H1 (cell line): ENCODE data around the gene LBH. TPM values are rescaled to one million over a fixed set of nuclear protein-coding genes. Genes with fewer than 3 reads are reported as not detected.
A peak's percentile ranks its signal among the peaks of the same experiment; 100 is the strongest.

Source experiments
- CBX5 ChIP-seq: fragments of 300-800, 300-1000 bp; sonication (generic); IDR thresholded peaks from 2 replicates; pipeline ENCODE4 v1.7.1; 2016; ENCODE audit warnings: antibody characterized with exemption, low read length, low read depth
- CTCF ChIP-seq, 3 experiments: IDR thresholded peaks; 1 replicate in 2 of 3; 2 replicates in 1 of 3; pipeline versions ENCODE4 v1.5.1 to v1.6.1; 2011; ENCODE audit warnings: low read length in 3 of 3, mild to moderate bottlenecking in 3 of 3, inconsistent platforms in 2 of 3, low read depth in 1 of 3, moderate library complexity in 1 of 3; ENCODE audit not compliant: insufficient read depth in 1 of 3; ENCODE audit errors: control extremely low read depth in 1 of 3
- JUN ChIP-seq: IDR thresholded peaks from 2 replicates; pipeline ENCODE4 v1.6.1; 2011; ENCODE audit warnings: low read depth, mild to moderate bottlenecking, improper control_type of control experiment, low read length
- KDM1A ChIP-seq: fragments of 200-600, 300-600 bp; sonication (generic); IDR thresholded peaks from 2 replicates; pipeline ENCODE4 v1.7.1; 2016; ENCODE audit warnings: mild to moderate bottlenecking, low read length, borderline replicate concordance
- SAP30 ChIP-seq: fragments of 300-600 bp; sonication (generic); IDR thresholded peaks from 2 replicates; pipeline ENCODE4 v1.7.1; 2012; ENCODE audit warnings: low read length, moderate library complexity, mild to moderate bottlenecking, inconsistent platforms; ENCODE audit not compliant: insufficient read depth, insufficient replicate concordance
- SIRT6 ChIP-seq: IDR thresholded peaks from one replicate; pipeline ENCODE4 v1.7.1; 2012; ENCODE audit warnings: low read length, inconsistent platforms
- USF2 ChIP-seq: IDR thresholded peaks from 2 replicates; pipeline ENCODE4 v1.6.1; 2011; ENCODE audit warnings: low read length, improper control_type of control experiment
- YY1 ChIP-seq: IDR thresholded peaks from 2 replicates; pipeline ENCODE4 v1.6.1; 2011; ENCODE audit warnings: low read depth, mild to moderate bottlenecking, low read length
- ZNF274 ChIP-seq: IDR thresholded peaks from 2 replicates; pipeline ENCODE4 v1.7.0; 2012; ENCODE audit warnings: low read length, borderline replicate concordance; ENCODE audit errors: extremely low read depth
- polyA plus RNA-seq, 7 experiments: library from polyadenylated mRNA; depleted of rRNA in 3 of 7; stranded (reverse) in 5 of 7; unstranded in 2 of 7; fragments of >200 nt in 5 of 7; fragments of 200-250 nt in 2 of 7; gene quantifications; 1 replicate in 5 of 7; 2 replicates in 1 of 7; 4 replicates in 1 of 7; pipeline versions ENCODE4 v1.2.1 to v1.2.3, GENCODE V29; 2011 to 2013; ENCODE audit warnings: missing spikeins in 2 of 7, mixed read lengths in 2 of 7
- total RNA-seq: library from RNA; stranded (reverse); fragmentation: NEBNext Ultra II Directional; extraction: Animal tissue kit (Norgen Biotek cat#: 25700); gene quantifications from 2 replicates; pipeline ENCODE4 v1.2.1, GENCODE V29; 2021

The LBH gene
- total and polyA plus RNA-seq, 2 of the 8 experiments (the other 6 are each of a cell fraction or from before 2014, with no cell fraction given): 25.7 to 34.5 TPM

GRCh38 chr2:30208453-30208852 is 22.9 kb upstream of the LBH start (continued):
- TF ChIP-seq ZNF274: no peak
- peak; percentile 59; the same call in 1 of the 2 replicates for TF ChIP-seq YY1
- TF ChIP-seq USF2: no peak
- peak; percentile 68 to 89 (median 86) for TF ChIP-seq CTCF (IDR thresholded peaks at IDR 0.05; ENCODE audit: control extremely low read depth in 1 of 3, insufficient read depth in 1 of 3, low read depth in 1 of 3, low read length in 3 of 3)
- TF ChIP-seq JUN: 0 out of 2 replicates have a peak, but pooled peaks have one; percentile 13
- no peak for TF ChIP-seq SAP30
- no peak for TF ChIP-seq SIRT6
- no peak for TF ChIP-seq CBX5
- TF ChIP-seq KDM1A: no peak
- TF ChIP-seq, all 59 proteins: peak for 8
